Measurements from ENCODE around the gene GRB7. TPM values are rescaled to one million over a fixed set of nuclear protein-coding genes. Genes with fewer than 3 reads are reported as not detected.
A peak's percentile ranks its signal among the peaks of the same experiment; 100 is the strongest.

GRB7 gene
- total RNA-seq, 1 experiment from 2014 or later, result 7.3 TPM

GRCh38 chr17:39772415-39772814 is 34.7 kb downstream of the GRB7 start:
- peaks cover 77% of the 10 kb centered on the region for H3K27me3 Mint-ChIP-seq (ENCODE audit: insufficient read depth, unreplicated experiment)
- intact Hi-C loops (cut with micrococcal nuclease), result no loop called here
- POLR2A ChIA-PET, result interaction anchor here (0.5 kb wide), 1 partner anchor 903 kb away, joined by 3 read pairs; the partner anchor contains the start of gene LASP1

GRCh38 chr17:39772987-39773934 is 35.5 kb downstream of the GRB7 start:
- Mint-ChIP-seq H3K27ac (ENCODE audit: low read depth, unreplicated experiment) (no peak overlapping the region), H3K9me3 (ENCODE audit: unreplicated experiment) (no peaks in the 10 kb centered on the region), H3K4me1 (ENCODE audit: insufficient read depth, unreplicated experiment) (peaks cover 11% of the 10 kb centered on the region), H3K36me3 (ENCODE audit: insufficient read depth, unreplicated experiment) (peaks cover 4% of the 10 kb centered on the region), H3K4me3 (ENCODE audit: unreplicated experiment) (no peak overlapping the region), H3K27me3 (ENCODE audit: insufficient read depth, unreplicated experiment) (peaks cover 77% of the 10 kb centered on the region)
- no peak for TF ChIP-seq CTCF (IDR thresholded peaks at IDR 0.05; ENCODE audit: unreplicated experiment)
- ChIA-PET CTCF (interaction anchor here (0.6 kb wide), 1 partner anchor 20 kb away, joined by 3 read pairs; no protein-coding TSS in a partner anchor), POLR2A (no interaction called here)
- intact Hi-C loops (cut with micrococcal nuclease), result no loop called here
- BruUV-seq (replicated peaks), result no TSS peak
- no peak for DNase-seq (ENCODE audit: unreplicated experiment)

More at GRCh38 chr17:39772415-39772814, 34.7 kb downstream of the GRB7 start:
- no peaks in the 10 kb centered on the region for H3K9me3 Mint-ChIP-seq (ENCODE audit: unreplicated experiment)
- CTCF ChIA-PET, result interaction anchor here (0.6 kb wide), 3 partner anchors 19 to 516 kb away, joined by 3 read pairs; no protein-coding TSS in a partner anchor
- no peak overlapping the region for H3K27ac Mint-ChIP-seq (ENCODE audit: low read depth, unreplicated experiment)
- no peak for TF ChIP-seq CTCF (IDR thresholded peaks at IDR 0.05; ENCODE audit: unreplicated experiment)
- no peak overlapping the region for H3K4me3 Mint-ChIP-seq (ENCODE audit: unreplicated experiment)
- no TSS peak for BruUV-seq (replicated peaks)
- no peak for DNase-seq (ENCODE audit: unreplicated experiment)
- H3K4me1 Mint-ChIP-seq (ENCODE audit: insufficient read depth, unreplicated experiment), result peaks cover 11% of the 10 kb centered on the region
- peaks cover 1% of the 10 kb centered on the region for H3K36me3 Mint-ChIP-seq (ENCODE audit: insufficient read depth, unreplicated experiment)

- DNase-seq (ENCODE audit: unreplicated experiment), result peak; percentile 17
- Mint-ChIP-seq H3K4me3 (ENCODE audit: unreplicated experiment) (no peak overlapping the region), H3K9me3 (ENCODE audit: unreplicated experiment) (no peaks in the 10 kb centered on the region), H3K36me3 (ENCODE audit: insufficient read depth, unreplicated experiment) (peaks cover 6% of the 10 kb centered on the region), H3K4me1 (ENCODE audit: insufficient read depth, unreplicated experiment) (peaks cover 11% of the 10 kb centered on the region), H3K27me3 (ENCODE audit: insufficient read depth, unreplicated experiment) (peaks cover 79% of the 10 kb centered on the region), H3K27ac (ENCODE audit: low read depth, unreplicated experiment) (no peak overlapping the region)
- BruUV-seq (replicated peaks), result no TSS peak
- ChIA-PET CTCF (no interaction called here), POLR2A (no interaction called here)
- no peak for TF ChIP-seq CTCF (IDR thresholded peaks at IDR 0.05; ENCODE audit: unreplicated experiment)
- intact Hi-C loops (cut with micrococcal nuclease), result no loop called here
Observed at GRCh38 chr17:39774047-39774446, 36.3 kb downstream of the GRB7 start.

- POLR2A ChIA-PET, result no interaction called here
- Mint-ChIP-seq H3K4me3 (ENCODE audit: unreplicated experiment) (no peak overlapping the region), H3K27ac (ENCODE audit: low read depth, unreplicated experiment) (no peak overlapping the region), H3K9me3 (ENCODE audit: unreplicated experiment) (no peaks in the 10 kb centered on the region), H3K27me3 (ENCODE audit: insufficient read depth, unreplicated experiment) (peaks cover 88% of the 10 kb centered on the region), H3K36me3 (ENCODE audit: insufficient read depth, unreplicated experiment) (peaks cover 6% of the 10 kb centered on the region), H3K4me1 (ENCODE audit: insufficient read depth, unreplicated experiment) (peaks cover 6% of the 10 kb centered on the region)
- CTCF ChIA-PET, result interaction anchor here (0.7 to 1.8 kb wide), 2 partner anchors 150 to 153 kb away, joined by 3 to 5 read pairs; no protein-coding TSS in a partner anchor
- TF ChIP-seq CTCF (IDR thresholded peaks at IDR 0.05; ENCODE audit: unreplicated experiment), result no peak
- BruUV-seq (replicated peaks), result no TSS peak
- intact Hi-C loops (cut with micrococcal nuclease), result no loop called here
- no peak for DNase-seq (ENCODE audit: unreplicated experiment)
Observed at GRCh38 chr17:39775031-39775430, 37.3 kb downstream of the GRB7 start.
